SK-N-SH (cell line): ENCODE results near the gene TXNDC11. TPM values are rescaled to one million over a fixed set of nuclear protein-coding genes. Genes with fewer than 3 reads are reported as not detected.

Source experiments
- CTCF ChIA-PET: fragments of 300-600, 350-600 bp; formaldehyde crosslinking; extraction: SDS; loops from one replicate; lab custom pipeline; 2021; lab: Yijun Ruan, JAX
- POLR2A ChIA-PET: fragments of 350-600 bp; sonication (Branson Sonifier 250); formaldehyde crosslinking; extraction: SDS; loops from one replicate; lab custom pipeline; 2020; ENCODE audit warnings: antibody characterized with exemption, inconsistent platforms; lab: Yijun Ruan, JAX
- DNase-seq: peaks from one replicate; pipeline ENCODE4 v3.0.0; 2012
- H2AFZ ChIP-seq: fragments of 200-600 bp; sonication (generic); 2 replicates; pipeline ENCODE4 v1.8.1; 2016; ENCODE audit warnings: antibody characterized with exemption, mild to moderate bottlenecking, low read depth
- H3F3A ChIP-seq: fragments of 200-600 bp; sonication (generic); replicated peaks from 2 replicates; pipeline ENCODE3; 2016; ENCODE audit warnings: antibody characterized with exemption, mild to moderate bottlenecking; ENCODE audit not compliant: insufficient read depth
- H3K27ac ChIP-seq, 2 experiments: fragments of 200-500 bp in 1 of 2; fragments of 200-600 bp in 1 of 2; sonication (Bioruptor generic) in 1 of 2; sonication (generic), shearing (Covaris generic) in 1 of 2; 2 replicates each; pipeline versions ENCODE4 v1.5.1 to v1.6.1; 2014 to 2016; ENCODE audit warnings: low read depth in 2 of 2, inconsistent platforms in 1 of 2, low read length in 1 of 2, mild to moderate bottlenecking in 1 of 2, mixed read lengths in 1 of 2
- H3K27me3 ChIP-seq: fragments of 200-600 bp; sonication (generic), shearing (Covaris generic); 2 replicates; pipeline ENCODE4 v1.6.1; 2016; ENCODE audit warnings: mixed run types; ENCODE audit not compliant: insufficient read depth
- H3K36me3 ChIP-seq, 2 experiments: fragments of 200-500 bp in 1 of 2; fragments of 200-600 bp in 1 of 2; sonication (Bioruptor generic) in 1 of 2; sonication (generic) in 1 of 2; replicated peaks in 1 of 2; 2 replicates each; pipeline versions ENCODE3 to v1.5.1; 2014 to 2016; ENCODE audit warnings: low read length in 1 of 2, mild to moderate bottlenecking in 1 of 2; ENCODE audit not compliant: insufficient read depth in 2 of 2, control insufficient read depth in 1 of 2
- H3K4me1 ChIP-seq, 2 experiments: fragments of 200-500 bp in 1 of 2; fragments of 200-600 bp in 1 of 2; sonication (Bioruptor generic) in 1 of 2; sonication (generic), shearing (Covaris generic) in 1 of 2; 2 replicates each; pipeline versions ENCODE4 v1.5.1 to v1.6.1; 2014 to 2016; ENCODE audit warnings: low read depth in 1 of 2, low read length in 1 of 2, mixed run types in 1 of 2; ENCODE audit not compliant: insufficient read depth in 2 of 2, control insufficient read depth in 1 of 2
- H3K4me2 ChIP-seq: fragments of 200-600 bp; sonication (generic), shearing (Covaris generic); 2 replicates; pipeline ENCODE4 v1.6.1; 2017; ENCODE audit warnings: mixed run types
- H3K4me3 ChIP-seq, 2 experiments: fragments of 200-500 bp in 1 of 2; fragments of 200-600 bp in 1 of 2; sonication (Bioruptor generic) in 1 of 2; sonication (generic), shearing (Covaris generic) in 1 of 2; 2 replicates each; pipeline versions ENCODE4 v1.5.1 to v1.8.1; 2014 to 2016; ENCODE audit warnings: low read depth in 2 of 2, inconsistent platforms in 1 of 2, low read length in 1 of 2, mild to moderate bottlenecking in 1 of 2, mixed read lengths in 1 of 2, moderate library complexity in 1 of 2
- H3K79me2 ChIP-seq: fragments of 200-600 bp; sonication (generic); 2 replicates; pipeline ENCODE4 v1.8.1; 2017; ENCODE audit warnings: mild to moderate bottlenecking; ENCODE audit not compliant: insufficient read depth
- H3K9ac ChIP-seq: fragments of 200-600 bp; sonication (generic); 2 replicates; pipeline ENCODE4 v1.6.1; 2017; ENCODE audit warnings: mixed run types
- H3K9me2 ChIP-seq: fragments of 200-600 bp; sonication (generic); 2 replicates; pipeline ENCODE4 v1.6.1; 2017; ENCODE audit warnings: mixed run types
- H3K9me3 ChIP-seq: fragments of 200-600 bp; sonication (generic); 2 replicates; pipeline ENCODE4 v1.6.1; 2017; ENCODE audit warnings: mixed run types, mild to moderate bottlenecking, moderate library complexity
- H4K20me1 ChIP-seq: fragments of 200-600 bp; sonication (generic); 2 replicates; pipeline ENCODE4 v1.6.1; 2017; ENCODE audit warnings: mild to moderate bottlenecking, mixed run types; ENCODE audit not compliant: insufficient read depth
- CHD2 ChIP-seq: fragments of 150-350 bp; IDR thresholded peaks from 2 replicates; pipeline ENCODE4 v1.6.1; 2018; ENCODE audit warnings: low read length; ENCODE audit not compliant: partially characterized antibody
- EZH2phosphoT487 ChIP-seq: fragments of 200-600 bp; sonication (generic); IDR thresholded peaks from 2 replicates; pipeline ENCODE4 v1.6.1; 2017; ENCODE audit warnings: low read depth, mixed run types, mild to moderate bottlenecking, antibody characterized with exemption, moderate library complexity, borderline replicate concordance
- FOSL2 ChIP-seq: IDR thresholded peaks from 2 replicates; pipeline ENCODE4 v1.4.0; 2012; ENCODE audit warnings: low read depth, mild to moderate bottlenecking, moderate library complexity, borderline replicate concordance
- GATA2 ChIP-seq: sonication (generic); formaldehyde crosslinking; IDR thresholded peaks from 2 replicates; pipeline ENCODE4 v1.5.0; 2020; ENCODE audit warnings: mild to moderate bottlenecking, missing genetic modification reagents
- MEF2A ChIP-seq: IDR thresholded peaks from 2 replicates; pipeline ENCODE4 v1.4.0; 2012; ENCODE audit warnings: low read depth, borderline replicate concordance
- MXI1 ChIP-seq: IDR thresholded peaks from 2 replicates; pipeline ENCODE4 v1.6.1; 2012; ENCODE audit warnings: mild to moderate bottlenecking, low read depth, low read length, improper control_type of control experiment
- NRF1 ChIP-seq: IDR thresholded peaks from 2 replicates; pipeline ENCODE4 v1.6.1; 2012; ENCODE audit warnings: low read depth, mild to moderate bottlenecking, low read length
- RAD21 ChIP-seq: IDR thresholded peaks from 2 replicates; pipeline ENCODE4 v1.6.1; 2012; ENCODE audit warnings: mild to moderate bottlenecking, low read length
- RCOR1 ChIP-seq: fragments of 150-350 bp; IDR thresholded peaks from 2 replicates; pipeline ENCODE4 v1.6.1; 2017; ENCODE audit warnings: antibody characterized with exemption, low read length
- SIN3A ChIP-seq: IDR thresholded peaks from 2 replicates; pipeline ENCODE4 v1.6.1; 2012; ENCODE audit warnings: low read depth, mild to moderate bottlenecking, low read length, moderate library complexity, borderline replicate concordance
- SMC3 ChIP-seq: IDR thresholded peaks from 2 replicates; pipeline ENCODE4 v1.6.1; 2012; ENCODE audit warnings: low read depth, low read length, improper control_type of control experiment
- TAF1 ChIP-seq: IDR thresholded peaks from 2 replicates; pipeline ENCODE4 v1.6.1; 2012; ENCODE audit warnings: low read depth, mild to moderate bottlenecking, low read length, moderate library complexity, borderline replicate concordance
- TCF12 ChIP-seq: IDR thresholded peaks from 2 replicates; pipeline ENCODE4 v1.4.0; 2012
- TEAD4 ChIP-seq: IDR thresholded peaks from 2 replicates; pipeline ENCODE4 v1.4.0; 2012; ENCODE audit warnings: mild to moderate bottlenecking, borderline replicate concordance; ENCODE audit not compliant: insufficient read depth
- YY1 ChIP-seq: IDR thresholded peaks from 2 replicates; pipeline ENCODE4 v1.4.0; 2012; ENCODE audit warnings: low read depth, mild to moderate bottlenecking
- WGBS: methylation state at CpG from one replicate; pipeline ENCODE4 v1.1.6; 2017; ENCODE audit warnings: low lambda C conversion rate; 5-methylcytosine and 5-hydroxymethylcytosine counted together
- polyA plus RNA-seq, 3 experiments: library from polyadenylated mRNA; depleted of rRNA; stranded (reverse); fragments of >200 nt; gene quantifications; 2 replicates each; pipeline ENCODE4 v1.2.3, GENCODE V29; 2012
- TF ChIP-seq, protein P1 (sequence below): IDR thresholded peaks from 2 replicates; pipeline ENCODE4; 2012
- TF ChIP-seq, protein P2 (sequence below): IDR thresholded peaks from 2 replicates; pipeline ENCODE4 v1.4.0; 2012; ENCODE audit warnings: low read depth
- TF ChIP-seq, protein P3 (sequence below): IDR thresholded peaks from 2 replicates; pipeline ENCODE4 v1.4.0; 2012; ENCODE audit warnings: low read depth, borderline replicate concordance
- TF ChIP-seq, protein P4 (sequence below): IDR thresholded peaks from 2 replicates; pipeline ENCODE4 v1.4.0; 2012; ENCODE audit warnings: low read depth, borderline replicate concordance

Gene TXNDC11
- polyA plus RNA-seq, 1 of the 3 experiments (the other 2 are of a cell fraction), result 37.0 TPM

DNA sequence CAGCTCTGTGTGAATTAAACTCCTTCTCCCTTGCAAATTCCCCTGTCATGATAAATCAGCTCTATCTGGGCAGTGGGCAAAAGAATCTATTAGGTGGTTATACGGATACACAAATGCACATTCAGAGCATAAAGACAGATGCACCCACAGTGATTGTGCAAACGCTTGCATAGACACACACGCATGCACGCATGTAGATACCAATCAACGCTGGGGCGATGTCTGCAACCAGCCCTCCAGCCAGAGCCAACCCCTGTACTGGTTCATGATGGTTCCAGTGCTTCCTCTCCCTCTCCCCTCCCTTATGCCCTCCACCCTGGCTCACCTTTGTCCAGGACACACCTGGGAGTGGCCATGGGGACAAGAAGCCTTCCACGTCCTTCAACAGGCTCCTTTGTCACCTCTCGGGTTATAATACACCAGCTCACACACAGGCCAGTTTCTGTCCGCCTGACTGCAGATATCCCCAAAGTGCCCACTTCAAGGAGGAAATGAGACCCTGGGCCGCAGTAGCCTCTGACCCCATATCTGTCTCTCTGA, 107.5 kb downstream of the TXNDC11 start:
- POLR2A ChIA-PET, result no interaction called here
- no peak for DNase-seq

DNA sequence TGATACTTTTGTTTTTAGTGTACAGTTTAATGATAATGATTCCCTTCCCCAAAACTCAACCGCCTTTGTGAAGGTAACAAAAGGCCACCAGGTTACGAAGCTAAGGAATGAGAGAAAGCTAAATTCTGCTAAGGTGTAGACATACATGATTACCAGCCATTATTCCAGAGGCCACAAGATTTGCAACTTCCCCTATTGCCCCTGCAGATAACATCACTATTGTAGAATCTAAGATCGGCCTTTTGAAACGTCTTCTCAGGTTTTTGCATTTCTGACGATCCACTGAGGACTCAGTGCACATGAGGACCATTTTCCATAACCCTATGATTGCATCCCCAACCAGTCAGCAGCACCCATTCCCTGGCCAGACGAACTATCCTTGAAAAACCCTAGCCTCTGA, 108.3 kb downstream of the TXNDC11 start:
- Histone ChIP-seq H3K36me3 (no peaks in the 10 kb centered on the region), H2AFZ (no peak overlapping the region), H3K4me2 (no peak overlapping the region), H3K9ac (no peak overlapping the region), H3K9me3 (no peaks in the 10 kb centered on the region), H3K4me3 (no peak overlapping the region), H4K20me1 (no peaks in the 10 kb centered on the region), H3K79me2 (no peaks in the 10 kb centered on the region), H3K27me3 (no peaks in the 10 kb centered on the region), H3K4me1 (peaks cover 0 to 6% of the 10 kb centered on the region in 2 experiments; a peak in 1 of 4 replicates), H3K27ac (no peak overlapping the region), H3F3A (no peaks in the 10 kb centered on the region), H3K9me2 (no peaks in the 10 kb centered on the region)
- POLR2A ChIA-PET, result no interaction called here
- CTCF ChIA-PET, result interaction anchor here (1.1 kb wide), 1 partner anchor 45 kb away, joined by 3 read pairs; no protein-coding TSS in a partner anchor
- WGBS, result 86% methylated on average over 6 of the region's 6 CpGs
- no peak for DNase-seq
- no peak for TF ChIP-seq CHD2
- TF ChIP-seq MEF2A, result no peak
- TF ChIP-seq TCF12, result no peak
- no peak for TF ChIP-seq TAF1
- TF ChIP-seq, protein P1, sequence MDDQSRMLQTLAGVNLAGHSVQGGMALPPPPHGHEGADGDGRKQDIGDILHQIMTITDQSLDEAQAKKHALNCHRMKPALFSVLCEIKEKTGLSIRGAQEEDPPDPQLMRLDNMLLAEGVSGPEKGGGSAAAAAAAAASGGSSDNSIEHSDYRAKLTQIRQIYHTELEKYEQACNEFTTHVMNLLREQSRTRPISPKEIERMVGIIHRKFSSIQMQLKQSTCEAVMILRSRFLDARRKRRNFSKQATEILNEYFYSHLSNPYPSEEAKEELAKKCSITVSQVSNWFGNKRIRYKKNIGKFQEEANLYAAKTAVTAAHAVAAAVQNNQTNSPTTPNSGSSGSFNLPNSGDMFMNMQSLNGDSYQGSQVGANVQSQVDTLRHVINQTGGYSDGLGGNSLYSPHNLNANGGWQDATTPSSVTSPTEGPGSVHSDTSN, result no peak
- TF ChIP-seq RAD21, result no peak
- TF ChIP-seq YY1, result no peak
- TF ChIP-seq, all 33 proteins: peak for 0

More for the DNA sequence above, 107.5 kb downstream of the TXNDC11 start:
- Histone ChIP-seq H3K9me3 (no peaks in the 10 kb centered on the region), H3K36me3 (no peaks in the 10 kb centered on the region), H3K4me3 (no peak overlapping the region), H3K4me2 (no peak overlapping the region), H3K27me3 (no peaks in the 10 kb centered on the region), H3K27ac (no peak overlapping the region), H2AFZ (no peak overlapping the region), H3K9me2 (no peaks in the 10 kb centered on the region), H3F3A (no peaks in the 10 kb centered on the region)
- CTCF ChIA-PET, result interaction anchor here (1.1 to 2.3 kb wide), 4 partner anchors 46 to 239 kb away, joined by 3 to 6 read pairs (median 3); no protein-coding TSS in a partner anchor
- no peak for TF ChIP-seq SIN3A
- TF ChIP-seq YY1, result no peak
- TF ChIP-seq MXI1, result no peak
- TF ChIP-seq SMC3, result no peak
- no peak for TF ChIP-seq RCOR1
- TF ChIP-seq, protein P2, sequence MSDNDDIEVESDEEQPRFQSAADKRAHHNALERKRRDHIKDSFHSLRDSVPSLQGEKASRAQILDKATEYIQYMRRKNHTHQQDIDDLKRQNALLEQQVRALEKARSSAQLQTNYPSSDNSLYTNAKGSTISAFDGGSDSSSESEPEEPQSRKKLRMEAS, result no peak
- no peak for TF ChIP-seq GATA2 (CRISPR knock-in tag)
- TF ChIP-seq, protein P3, sequence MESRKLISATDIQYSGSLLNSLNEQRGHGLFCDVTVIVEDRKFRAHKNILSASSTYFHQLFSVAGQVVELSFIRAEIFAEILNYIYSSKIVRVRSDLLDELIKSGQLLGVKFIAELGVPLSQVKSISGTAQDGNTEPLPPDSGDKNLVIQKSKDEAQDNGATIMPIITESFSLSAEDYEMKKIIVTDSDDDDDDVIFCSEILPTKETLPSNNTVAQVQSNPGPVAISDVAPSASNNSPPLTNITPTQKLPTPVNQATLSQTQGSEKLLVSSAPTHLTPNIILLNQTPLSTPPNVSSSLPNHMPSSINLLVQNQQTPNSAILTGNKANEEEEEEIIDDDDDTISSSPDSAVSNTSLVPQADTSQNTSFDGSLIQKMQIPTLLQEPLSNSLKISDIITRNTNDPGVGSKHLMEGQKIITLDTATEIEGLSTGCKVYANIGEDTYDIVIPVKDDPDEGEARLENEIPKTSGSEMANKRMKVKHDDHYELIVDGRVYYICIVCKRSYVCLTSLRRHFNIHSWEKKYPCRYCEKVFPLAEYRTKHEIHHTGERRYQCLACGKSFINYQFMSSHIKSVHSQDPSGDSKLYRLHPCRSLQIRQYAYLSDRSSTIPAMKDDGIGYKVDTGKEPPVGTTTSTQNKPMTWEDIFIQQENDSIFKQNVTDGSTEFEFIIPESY, result no peak
- TF ChIP-seq, protein P1, result no peak
- TF ChIP-seq NRF1, result no peak
- TF ChIP-seq TEAD4, result no peak
- TF ChIP-seq EZH2phosphoT487, result no peak
- TF ChIP-seq FOSL2, result no peak
- TF ChIP-seq, protein P4, sequence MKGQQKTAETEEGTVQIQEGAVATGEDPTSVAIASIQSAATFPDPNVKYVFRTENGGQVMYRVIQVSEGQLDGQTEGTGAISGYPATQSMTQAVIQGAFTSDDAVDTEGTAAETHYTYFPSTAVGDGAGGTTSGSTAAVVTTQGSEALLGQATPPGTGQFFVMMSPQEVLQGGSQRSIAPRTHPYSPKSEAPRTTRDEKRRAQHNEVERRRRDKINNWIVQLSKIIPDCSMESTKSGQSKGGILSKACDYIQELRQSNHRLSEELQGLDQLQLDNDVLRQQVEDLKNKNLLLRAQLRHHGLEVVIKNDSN, result no peak
- TF ChIP-seq RAD21, result no peak
- TF ChIP-seq, all 33 proteins: peak for 0
- Histone ChIP-seq H4K20me1 (no peaks in the 10 kb centered on the region), H3K4me1 (peaks cover 1 to 6% of the 10 kb centered on the region in 2 experiments; a peak in 1 of 4 replicates), H3K9ac (no peak overlapping the region), H3K79me2 (no peaks in the 10 kb centered on the region)
- 89% methylated on average over 9 of the region's 10 CpGs for WGBS
